ENCODE measurements around the gene KAZN. TPM values are rescaled to one million over a fixed set of nuclear protein-coding genes. Genes with fewer than 3 reads are reported as not detected.

Gene KAZN
- polyA plus RNA-seq, 1 of the 3 experiments (the other 2 are of a cell fraction), result 6.8 TPM

GRCh38 chr1:14817223-14818170, 219.0 kb downstream of the KAZN start:
- H3K4me3 ChIP-seq (ENCODE audit: low read depth in 2 of 2, low read length in 1 of 2), result no peak overlapping the region
- H3K9me3 ChIP-seq, result no peaks in the 10 kb centered on the region
- no peaks in the 10 kb centered on the region for H3K27me3 ChIP-seq (ENCODE audit: insufficient read depth)
- no peak overlapping the region for H3K9ac ChIP-seq
- no peaks in the 10 kb centered on the region; a peak in 1 of 4 replicates for H3K4me1 ChIP-seq (ENCODE audit: control insufficient read depth in 1 of 2, insufficient read depth in 2 of 2, low read depth in 1 of 2, low read length in 1 of 2)
- H3K27ac ChIP-seq (ENCODE audit: low read depth in 2 of 2, low read length in 1 of 2), result no peak overlapping the region
- H3K79me2 ChIP-seq (ENCODE audit: insufficient read depth), result no peaks in the 10 kb centered on the region
- no peaks in the 10 kb centered on the region for H4K20me1 ChIP-seq (ENCODE audit: insufficient read depth)
- H2AFZ ChIP-seq (ENCODE audit: low read depth), result no peak overlapping the region
- H3K9me2 ChIP-seq, result no peaks in the 10 kb centered on the region
- DNase-seq, result no peak
- ChIA-PET CTCF (interaction anchor here (0.9 kb wide), 1 partner anchor 13 kb away, joined by 3 read pairs; no protein-coding TSS in a partner anchor), POLR2A (interaction anchor here (0.5 kb wide), 1 partner anchor 513 kb away, joined by 3 read pairs; no protein-coding TSS in a partner anchor)
- no peaks in the 10 kb centered on the region for H3K36me3 ChIP-seq (replicated peaks in 1 of 2; ENCODE audit: control insufficient read depth in 1 of 2, insufficient read depth in 2 of 2, low read length in 1 of 2)
- no peaks in the 10 kb centered on the region for H3F3A ChIP-seq (replicated peaks; ENCODE audit: insufficient read depth)
- H3K4me2 ChIP-seq, result no peak overlapping the region
- TF ChIP-seq, protein P1, sequence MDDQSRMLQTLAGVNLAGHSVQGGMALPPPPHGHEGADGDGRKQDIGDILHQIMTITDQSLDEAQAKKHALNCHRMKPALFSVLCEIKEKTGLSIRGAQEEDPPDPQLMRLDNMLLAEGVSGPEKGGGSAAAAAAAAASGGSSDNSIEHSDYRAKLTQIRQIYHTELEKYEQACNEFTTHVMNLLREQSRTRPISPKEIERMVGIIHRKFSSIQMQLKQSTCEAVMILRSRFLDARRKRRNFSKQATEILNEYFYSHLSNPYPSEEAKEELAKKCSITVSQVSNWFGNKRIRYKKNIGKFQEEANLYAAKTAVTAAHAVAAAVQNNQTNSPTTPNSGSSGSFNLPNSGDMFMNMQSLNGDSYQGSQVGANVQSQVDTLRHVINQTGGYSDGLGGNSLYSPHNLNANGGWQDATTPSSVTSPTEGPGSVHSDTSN (IDR thresholded peaks at IDR 0.05), result no peak
- TF ChIP-seq GATA2 (CRISPR knock-in tag; IDR thresholded peaks at IDR 0.05) (no peak), CHD2 (IDR thresholded peaks at IDR 0.05; ENCODE audit: low read length, partially characterized antibody) (no peak), RCOR1 (IDR thresholded peaks at IDR 0.05; ENCODE audit: low read length) (no peak), TCF12 (IDR thresholded peaks at IDR 0.05) (no peak), JUND (IDR thresholded peaks at IDR 0.05) (no peak), TEAD4 (IDR thresholded peaks at IDR 0.05; ENCODE audit: borderline replicate concordance, insufficient read depth) (no peak), ZBTB33 (IDR thresholded peaks at IDR 0.05; ENCODE audit: borderline replicate concordance, low read depth) (no peak), GABPA (IDR thresholded peaks at IDR 0.05; ENCODE audit: low read depth) (no peak), RXRA (IDR thresholded peaks at IDR 0.05; ENCODE audit: borderline replicate concordance, low read depth) (no peak), EP300 (IDR thresholded peaks at IDR 0.05; ENCODE audit: borderline replicate concordance in 1 of 2, low read depth in 1 of 2, low read length in 1 of 2) (no peak), POLR2AphosphoS5 (IDR thresholded peaks at IDR 0.05; ENCODE audit: low read depth, low read length) (no peak), YY1 (IDR thresholded peaks at IDR 0.05; ENCODE audit: low read depth) (no peak), FOXJ3 (CRISPR knock-in tag; IDR thresholded peaks at IDR 0.05) (no peak), NRF1 (IDR thresholded peaks at IDR 0.05; ENCODE audit: low read depth, low read length) (no peak), RFX5 (IDR thresholded peaks at IDR 0.05; ENCODE audit: low read length) (no peak), NFIC (IDR thresholded peaks at IDR 0.05; ENCODE audit: borderline replicate concordance) (no peak)
- TF ChIP-seq, protein P2, sequence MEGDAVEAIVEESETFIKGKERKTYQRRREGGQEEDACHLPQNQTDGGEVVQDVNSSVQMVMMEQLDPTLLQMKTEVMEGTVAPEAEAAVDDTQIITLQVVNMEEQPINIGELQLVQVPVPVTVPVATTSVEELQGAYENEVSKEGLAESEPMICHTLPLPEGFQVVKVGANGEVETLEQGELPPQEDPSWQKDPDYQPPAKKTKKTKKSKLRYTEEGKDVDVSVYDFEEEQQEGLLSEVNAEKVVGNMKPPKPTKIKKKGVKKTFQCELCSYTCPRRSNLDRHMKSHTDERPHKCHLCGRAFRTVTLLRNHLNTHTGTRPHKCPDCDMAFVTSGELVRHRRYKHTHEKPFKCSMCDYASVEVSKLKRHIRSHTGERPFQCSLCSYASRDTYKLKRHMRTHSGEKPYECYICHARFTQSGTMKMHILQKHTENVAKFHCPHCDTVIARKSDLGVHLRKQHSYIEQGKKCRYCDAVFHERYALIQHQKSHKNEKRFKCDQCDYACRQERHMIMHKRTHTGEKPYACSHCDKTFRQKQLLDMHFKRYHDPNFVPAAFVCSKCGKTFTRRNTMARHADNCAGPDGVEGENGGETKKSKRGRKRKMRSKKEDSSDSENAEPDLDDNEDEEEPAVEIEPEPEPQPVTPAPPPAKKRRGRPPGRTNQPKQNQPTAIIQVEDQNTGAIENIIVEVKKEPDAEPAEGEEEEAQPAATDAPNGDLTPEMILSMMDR (IDR thresholded peaks at IDR 0.05), result no peak
- TF ChIP-seq, protein P3, sequence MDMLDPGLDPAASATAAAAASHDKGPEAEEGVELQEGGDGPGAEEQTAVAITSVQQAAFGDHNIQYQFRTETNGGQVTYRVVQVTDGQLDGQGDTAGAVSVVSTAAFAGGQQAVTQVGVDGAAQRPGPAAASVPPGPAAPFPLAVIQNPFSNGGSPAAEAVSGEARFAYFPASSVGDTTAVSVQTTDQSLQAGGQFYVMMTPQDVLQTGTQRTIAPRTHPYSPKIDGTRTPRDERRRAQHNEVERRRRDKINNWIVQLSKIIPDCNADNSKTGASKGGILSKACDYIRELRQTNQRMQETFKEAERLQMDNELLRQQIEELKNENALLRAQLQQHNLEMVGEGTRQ (IDR thresholded peaks at IDR 0.05; ENCODE audit: borderline replicate concordance, low read depth, low read length), result no peak
- TF ChIP-seq, protein P4, sequence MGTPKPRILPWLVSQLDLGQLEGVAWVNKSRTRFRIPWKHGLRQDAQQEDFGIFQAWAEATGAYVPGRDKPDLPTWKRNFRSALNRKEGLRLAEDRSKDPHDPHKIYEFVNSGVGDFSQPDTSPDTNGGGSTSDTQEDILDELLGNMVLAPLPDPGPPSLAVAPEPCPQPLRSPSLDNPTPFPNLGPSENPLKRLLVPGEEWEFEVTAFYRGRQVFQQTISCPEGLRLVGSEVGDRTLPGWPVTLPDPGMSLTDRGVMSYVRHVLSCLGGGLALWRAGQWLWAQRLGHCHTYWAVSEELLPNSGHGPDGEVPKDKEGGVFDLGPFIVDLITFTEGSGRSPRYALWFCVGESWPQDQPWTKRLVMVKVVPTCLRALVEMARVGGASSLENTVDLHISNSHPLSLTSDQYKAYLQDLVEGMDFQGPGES (IDR thresholded peaks at IDR 0.05; ENCODE audit: low read depth, low read length), result no peak
- WGBS (ENCODE audit: low lambda C conversion rate), result 22% methylated on average over 8 of the region's 8 CpGs
